ENCODE data around the gene WT1.
"Not testable (repeated sequence)": the region's sequence is repeated elsewhere in the genome, so short reads cannot be mapped to it uniquely, and the experiment has no call there.

Gene WT1

DNA sequence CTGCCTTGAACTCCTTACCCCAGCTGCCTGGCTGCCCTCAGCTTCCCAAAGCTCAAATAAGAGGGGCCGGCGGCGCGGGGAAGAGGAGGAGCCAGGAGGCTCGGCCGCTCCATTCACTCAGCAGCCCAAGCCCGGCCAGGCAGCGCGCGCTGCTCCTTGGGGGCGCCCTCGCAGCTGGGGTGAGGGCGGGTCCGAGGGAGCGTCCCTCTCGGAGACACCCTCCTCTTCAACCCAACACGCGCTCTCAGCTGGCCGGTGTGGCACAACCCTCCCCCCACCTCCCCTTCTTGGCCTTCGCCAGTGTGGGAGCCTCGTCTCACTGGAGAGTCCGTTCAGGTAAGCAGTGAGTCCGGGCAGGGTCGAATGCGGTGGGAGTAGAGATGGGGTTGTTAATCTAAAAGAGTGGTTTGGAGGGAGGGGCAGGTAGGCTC is at the start of gene WT1:
Gene WT1 (minus strand): TSS at position 29 of the 431 bp plus-strand sequence.
- no peak for DNase-seq

DNA sequence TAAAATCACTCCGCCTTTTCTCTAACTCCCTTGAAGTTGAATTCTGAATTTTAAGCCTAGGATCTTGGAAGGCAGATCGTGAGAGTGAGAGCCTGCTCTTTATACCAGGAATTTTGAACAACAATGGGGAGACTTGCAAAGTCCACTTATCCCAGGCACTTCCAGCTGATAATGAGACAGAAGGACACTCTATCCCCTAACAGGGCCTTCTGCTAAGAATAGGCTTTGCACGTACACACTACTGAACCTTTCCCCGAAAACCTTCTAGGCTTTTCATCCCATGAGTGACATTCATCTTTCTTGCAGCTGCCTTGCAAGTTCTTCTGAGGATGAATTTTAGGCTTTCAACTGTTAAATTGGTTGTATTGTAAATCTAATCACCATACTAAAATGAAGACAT is 44.0 kb upstream of the WT1 start:
- no peak for DNase-seq

DNA sequence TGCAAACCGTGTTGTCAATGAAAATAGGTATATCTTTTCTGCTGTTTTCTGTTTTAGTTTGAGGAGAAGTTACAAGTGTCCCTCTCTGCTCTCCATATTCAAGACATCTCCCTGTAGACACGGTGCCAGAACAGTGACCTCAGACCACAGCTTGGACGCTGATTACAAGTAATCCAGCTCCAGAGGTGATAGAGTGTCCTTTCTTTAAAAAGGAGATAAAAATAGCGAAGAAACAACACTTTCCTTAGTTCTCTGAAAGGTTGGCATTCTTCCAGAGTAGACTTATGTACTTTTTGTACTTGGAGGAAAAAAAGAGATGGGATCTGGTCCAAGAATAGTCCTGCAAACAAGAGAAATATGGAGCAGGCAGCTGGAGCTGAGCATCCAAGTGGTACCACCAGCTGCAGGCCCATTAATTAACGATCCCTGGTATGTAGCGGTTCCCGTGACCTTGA is 43.0 kb upstream of the WT1 start:
- no peak for DNase-seq

DNA sequence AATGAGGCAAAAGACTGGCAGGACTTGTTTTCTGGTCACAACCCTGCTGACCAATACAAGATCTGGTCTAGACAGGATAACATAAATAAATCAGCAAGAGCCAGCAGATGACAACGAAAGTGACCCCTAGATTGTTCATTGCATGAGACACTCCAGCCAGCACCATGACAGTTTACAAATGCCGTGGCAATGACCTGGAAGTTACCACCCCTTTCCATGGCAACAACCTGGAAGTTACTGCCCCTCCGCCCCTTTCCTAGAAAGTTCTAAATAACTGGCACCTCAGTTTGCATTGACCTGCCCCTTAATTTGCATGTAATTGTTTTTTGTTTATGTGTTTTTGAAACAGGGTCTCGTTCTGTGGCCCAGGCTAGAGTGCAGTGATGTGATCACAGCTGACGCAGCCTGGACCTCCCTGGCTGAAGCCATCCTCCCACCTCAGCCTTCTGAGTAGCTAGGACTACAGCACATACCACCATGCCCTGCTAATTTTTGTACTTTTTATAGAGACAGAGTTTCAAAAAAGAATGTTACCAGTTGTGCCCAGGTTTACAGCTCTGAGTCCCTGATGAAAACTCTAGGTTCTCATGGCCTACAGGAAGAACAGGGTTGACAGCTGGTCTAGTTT is 38.1 kb upstream of the WT1 start:
- DNase-seq = no peak

DNA sequence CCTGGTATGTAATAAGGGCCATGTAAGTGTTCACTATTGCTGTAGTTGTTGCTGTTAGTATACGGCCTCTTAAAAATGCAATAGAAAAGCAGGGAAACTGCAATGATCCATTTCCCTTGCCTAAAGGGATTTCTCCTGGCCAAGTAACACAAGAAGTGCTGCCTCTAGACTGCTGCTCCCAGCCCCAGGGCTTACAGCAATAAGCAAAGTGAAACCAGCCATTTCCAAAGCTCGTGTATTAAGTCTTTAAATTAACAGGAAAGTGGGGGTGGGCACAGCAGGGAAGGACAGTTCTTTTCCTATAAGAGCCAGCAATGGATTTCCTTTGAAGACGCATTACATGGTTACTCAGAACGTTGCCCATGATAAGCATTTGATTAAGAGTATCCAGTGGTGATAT is 36.9 kb upstream of the WT1 start:
- no peak for DNase-seq

DNA sequence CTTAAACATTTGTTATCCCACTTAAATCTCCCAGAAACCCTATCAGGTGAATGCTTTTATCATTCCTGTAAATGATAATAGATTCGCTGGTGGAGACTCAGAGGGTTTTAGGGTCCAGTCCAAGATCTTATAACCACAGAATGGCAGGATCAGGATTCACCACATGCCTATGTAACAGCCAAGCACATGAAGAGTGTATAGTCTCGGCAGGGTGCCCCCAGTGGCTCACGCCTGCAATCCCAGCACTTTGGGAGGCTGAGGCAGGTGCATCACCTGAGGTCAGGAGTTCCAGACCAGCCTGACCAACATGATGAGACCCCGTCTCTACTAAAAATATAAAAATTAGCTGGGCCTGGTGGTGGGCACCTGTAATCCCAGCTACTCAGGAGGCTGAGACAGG is 36.2 kb upstream of the WT1 start:
- not testable (repeated sequence) for DNase-seq

DNA sequence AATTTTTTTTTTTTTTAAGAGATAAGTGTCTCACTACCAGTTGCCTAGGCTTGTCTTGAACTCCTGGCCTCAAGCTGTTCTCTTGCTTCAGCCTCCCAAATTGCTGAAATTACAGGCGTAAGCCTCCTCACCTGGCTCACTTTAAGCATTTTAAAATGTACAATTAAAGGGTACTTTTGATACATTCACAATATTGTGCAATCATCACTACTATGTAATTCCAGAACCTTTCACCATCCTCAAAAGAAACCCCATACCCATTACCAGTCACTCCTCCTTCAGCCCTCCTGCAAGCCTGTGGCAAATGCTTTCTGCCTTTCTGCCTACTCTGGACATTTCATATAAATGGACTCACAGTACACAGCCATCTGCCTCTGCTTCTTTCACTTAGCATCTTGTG is 34.5 kb upstream of the WT1 start:
- no peak for DNase-seq

DNA sequence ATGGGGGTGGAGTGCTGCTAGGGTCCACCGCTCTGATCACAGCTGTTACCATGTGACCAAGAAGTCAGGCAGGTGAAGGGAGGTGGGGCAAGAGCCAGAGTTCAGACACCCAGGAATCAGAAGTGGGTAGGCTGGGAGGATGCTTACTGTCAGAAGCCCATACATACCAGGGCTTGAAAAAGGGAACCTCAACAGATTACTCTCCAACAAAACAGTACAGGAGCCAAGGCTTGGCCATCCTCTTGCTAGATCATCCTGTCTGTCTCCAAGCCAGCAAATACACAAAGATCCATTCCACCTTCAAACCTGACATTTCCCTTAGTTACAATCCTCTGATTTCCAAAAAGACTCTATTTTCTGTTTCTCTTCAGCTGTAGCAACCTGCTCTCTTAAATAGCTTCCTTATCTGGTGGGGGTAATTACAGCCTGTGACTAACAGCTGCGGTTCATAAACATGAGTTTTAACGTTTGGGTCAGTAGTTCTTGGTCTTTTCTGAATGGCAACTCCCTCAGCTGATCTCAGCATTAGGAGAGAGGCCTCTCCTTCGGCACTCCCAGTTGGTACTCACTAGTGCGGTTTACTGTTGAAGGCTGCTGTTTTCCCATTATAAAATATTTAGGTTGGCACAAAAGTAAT is 31.1 kb upstream of the WT1 start:
- DNase-seq = no peak

DNA sequence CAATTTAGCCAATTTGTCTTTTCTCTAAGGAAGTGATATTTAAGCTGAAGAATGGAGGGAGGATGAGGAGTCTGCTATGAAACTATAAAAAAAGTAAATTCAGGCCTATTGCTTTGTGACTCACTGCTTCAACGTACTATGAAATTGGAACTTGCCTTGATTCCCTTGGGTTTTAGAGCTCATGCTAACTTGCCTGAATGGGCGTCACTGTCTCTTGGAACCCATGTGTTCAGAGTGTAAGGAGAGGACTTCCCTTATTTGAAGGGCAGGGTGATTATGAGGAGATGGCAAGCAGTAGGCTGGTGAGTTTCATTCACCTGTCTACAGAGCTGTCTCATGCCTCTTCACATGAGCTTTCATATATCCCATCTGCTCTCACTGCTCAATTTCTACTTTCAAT is 28.7 kb upstream of the WT1 start:
- no peak for DNase-seq

DNA sequence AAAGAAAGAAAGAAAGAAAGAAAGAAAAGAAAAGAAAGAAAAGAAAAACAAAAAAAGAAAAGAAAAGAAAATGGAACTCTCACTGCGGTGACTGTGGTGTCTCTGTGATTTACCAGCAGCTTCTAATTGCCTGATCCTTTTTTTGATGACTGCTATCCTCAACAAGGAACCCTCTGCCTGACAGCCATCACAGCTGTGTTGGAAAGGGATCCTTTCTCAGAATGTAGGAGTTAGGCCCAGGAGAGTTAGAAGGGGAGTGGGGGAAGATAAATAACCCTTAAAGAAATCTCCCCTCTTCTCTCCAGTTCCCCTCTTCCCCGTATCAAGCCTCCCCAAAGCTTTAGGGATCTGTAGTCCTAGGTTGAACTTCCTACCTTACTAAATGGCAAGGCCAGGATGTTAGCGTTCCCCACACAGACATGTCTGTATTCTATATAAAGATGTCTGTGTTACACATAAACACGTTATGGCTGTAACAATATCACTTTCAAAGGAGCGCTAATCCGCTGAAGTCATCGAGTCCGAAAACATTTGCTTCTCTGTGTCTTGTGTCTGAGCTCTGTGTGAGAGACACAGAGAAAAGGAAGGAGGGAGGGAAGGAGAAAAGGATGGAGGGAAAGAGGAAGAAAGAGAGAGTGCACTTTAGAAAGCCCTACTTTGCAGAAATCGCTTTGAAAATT is 26.8 kb upstream of the WT1 start:
- no peak for DNase-seq

DNA sequence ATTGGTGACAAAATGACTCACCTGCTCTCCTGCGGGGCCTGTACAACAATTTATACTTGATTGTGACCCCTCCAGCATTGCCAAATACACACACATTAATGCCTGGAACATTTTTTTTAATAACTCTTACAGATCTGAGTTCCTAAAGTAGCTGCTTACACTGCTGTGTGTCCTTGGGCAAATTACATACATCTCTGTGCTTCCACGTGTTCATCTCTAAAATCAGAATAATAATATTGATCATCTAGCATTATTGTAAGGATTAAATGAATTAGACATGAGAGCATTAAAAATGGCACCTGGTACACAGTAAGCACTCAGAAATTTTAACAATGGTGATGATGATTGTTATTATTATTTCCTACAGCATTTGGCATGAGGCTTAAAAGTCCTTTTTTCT is 21.5 kb upstream of the WT1 start:
- DNase-seq = no peak

DNA sequence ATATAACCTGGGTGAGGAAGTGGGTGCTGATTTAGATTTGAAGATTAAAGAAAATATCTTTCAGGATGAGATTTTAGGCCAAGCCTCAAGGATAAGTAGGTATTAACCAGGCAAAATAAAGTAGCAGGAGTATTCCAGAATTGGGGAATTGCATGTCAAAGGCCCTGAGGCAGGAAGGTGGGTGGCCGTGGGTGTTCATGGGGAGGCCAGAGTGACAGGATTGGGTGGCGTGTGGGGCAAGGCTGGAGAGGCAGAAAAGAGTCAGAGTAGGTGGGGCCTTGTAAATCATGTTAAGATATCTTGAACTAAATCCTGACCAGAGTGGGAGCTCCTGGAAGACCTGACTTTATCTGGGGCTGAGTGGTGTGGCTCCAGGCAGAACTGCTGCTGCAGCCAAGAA is 19.7 kb upstream of the WT1 start:
- DNase-seq = no peak

DNA sequence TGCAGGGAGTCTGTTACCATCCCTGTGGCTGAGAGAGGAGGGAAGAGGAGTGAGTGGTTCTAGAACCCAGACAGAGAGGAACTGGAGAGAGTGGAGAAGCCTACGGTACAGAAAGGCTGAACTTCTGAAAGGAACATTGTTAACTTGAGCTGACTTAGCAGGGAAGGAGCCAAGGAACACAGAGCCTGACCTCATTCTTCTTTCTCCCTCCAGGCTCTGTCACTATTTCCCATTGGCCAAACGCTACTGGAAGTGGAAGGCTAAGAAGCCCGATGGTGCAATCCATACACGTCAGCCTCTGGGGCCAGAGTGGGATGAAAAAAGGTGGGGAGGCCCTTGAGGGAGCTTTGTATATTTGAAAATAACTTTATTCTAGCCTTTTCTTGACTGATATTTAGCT is 16.5 kb upstream of the WT1 start:
- no peak for DNase-seq

DNA sequence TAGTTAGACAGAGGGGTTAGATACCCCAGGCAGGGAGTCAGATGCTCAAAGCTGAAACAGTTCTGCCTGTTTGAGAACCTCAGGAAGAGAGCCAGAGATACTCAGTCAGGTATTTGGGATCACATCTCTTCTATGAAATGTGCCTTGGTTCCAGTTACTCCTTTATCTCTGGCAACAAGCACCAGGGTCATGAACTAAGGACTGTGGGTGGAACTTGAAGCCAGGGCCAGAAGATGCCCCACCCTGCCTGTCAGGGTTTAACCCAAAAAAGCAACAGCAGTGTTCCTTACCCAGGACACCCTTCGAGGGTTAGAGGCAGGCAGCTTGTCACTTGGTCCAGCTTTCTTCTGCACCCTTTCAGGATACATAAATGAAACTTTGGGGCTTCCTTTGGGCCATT is 15.0 kb upstream of the WT1 start:
- DNase-seq = no peak

DNA sequence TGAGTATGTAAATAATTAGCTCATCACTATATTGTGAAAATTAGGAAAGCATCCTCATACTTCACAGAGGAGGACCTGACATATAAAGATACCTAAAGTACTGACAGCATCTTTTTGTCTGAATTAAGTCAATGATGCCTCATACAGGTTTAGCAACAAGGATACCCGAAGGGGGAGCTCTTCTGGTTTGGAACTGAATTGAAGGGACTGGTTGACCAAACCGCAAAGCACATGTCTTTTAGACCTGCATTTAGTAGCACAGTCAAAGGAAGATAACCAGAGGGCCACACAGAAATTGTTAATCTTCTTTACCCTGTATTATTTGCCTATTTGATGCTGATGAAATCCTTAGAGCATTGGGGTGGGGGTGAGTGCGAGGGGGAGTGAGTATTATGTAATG is 12.9 kb upstream of the WT1 start:
- no peak for DNase-seq

DNA sequence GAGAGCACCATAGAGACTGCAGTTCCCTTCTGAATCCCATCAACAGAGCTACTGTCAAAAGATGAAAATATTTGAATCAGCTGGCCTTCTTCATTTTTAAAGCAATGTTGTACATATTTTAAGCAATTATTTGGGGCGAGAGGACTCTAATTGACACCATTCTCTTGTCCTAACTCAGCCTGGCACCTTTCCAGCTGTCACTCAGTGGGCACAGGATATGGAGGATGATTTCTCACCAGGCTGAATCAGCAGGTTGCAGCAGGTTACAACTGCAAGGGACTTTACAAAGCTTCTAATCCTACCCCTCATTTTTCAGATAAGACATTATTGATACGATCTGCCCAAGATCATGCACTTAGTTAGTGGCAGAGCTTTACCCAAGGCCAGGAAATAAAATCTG is 11.9 kb upstream of the WT1 start:
- no peak for DNase-seq

DNA sequence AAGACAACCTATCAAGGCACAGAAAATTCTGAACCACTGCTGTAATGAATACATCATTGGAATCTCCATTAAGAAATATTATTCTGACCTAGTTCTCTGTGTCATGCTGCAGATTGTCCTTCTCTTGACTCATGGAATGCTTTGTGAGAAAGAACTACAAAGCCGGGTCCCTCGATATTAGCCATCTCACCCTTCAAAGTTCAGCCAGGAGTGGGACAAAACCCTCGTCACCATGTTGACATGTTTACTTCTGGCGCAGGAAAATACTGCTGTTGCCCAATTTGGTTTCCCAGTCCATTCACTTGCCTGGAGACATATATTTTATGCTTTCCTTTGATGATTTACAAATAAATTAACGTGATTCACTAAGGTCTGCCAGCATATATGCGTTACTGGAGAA is 10.9 kb upstream of the WT1 start:
- DNase-seq = no peak

DNA sequence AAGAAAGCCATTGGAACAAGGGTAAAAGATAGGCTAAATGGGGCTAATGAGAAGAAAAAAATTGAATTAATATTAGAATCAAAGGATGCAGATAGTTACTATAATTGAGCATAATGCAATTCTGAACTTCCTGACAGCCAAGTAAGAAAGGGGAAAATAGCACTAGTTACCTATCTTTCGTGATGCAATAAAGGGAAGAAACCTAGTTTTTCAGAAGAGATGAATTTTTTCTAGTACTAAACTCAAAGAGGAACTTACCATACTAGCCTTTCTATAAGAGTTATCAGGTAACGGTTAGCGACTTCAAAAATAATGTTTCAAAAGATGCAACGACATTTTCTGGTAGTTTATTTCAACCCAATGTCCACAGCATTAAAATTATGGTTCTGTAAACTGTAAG is 8.8 kb upstream of the WT1 start:
- no peak for DNase-seq

DNA sequence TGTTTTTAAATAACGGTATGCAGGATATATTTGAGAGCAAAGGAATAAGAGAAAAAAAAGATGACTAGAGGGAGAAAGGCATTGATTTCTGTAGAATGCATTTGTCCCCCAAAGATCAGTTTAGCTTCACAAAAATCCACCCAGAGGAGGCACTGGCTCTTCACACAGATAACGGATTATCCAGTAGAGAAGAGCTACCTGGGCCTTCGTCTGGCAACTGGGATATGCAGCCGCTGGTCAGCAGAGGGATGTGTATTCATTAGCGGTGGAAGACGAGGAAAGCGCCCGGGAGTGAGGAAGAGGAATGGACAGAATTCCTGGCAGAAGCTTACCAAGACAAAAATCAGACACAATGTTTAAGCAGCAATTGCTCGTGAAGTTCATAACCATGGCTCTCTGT is 5.6 kb upstream of the WT1 start:
- no peak for DNase-seq

DNA sequence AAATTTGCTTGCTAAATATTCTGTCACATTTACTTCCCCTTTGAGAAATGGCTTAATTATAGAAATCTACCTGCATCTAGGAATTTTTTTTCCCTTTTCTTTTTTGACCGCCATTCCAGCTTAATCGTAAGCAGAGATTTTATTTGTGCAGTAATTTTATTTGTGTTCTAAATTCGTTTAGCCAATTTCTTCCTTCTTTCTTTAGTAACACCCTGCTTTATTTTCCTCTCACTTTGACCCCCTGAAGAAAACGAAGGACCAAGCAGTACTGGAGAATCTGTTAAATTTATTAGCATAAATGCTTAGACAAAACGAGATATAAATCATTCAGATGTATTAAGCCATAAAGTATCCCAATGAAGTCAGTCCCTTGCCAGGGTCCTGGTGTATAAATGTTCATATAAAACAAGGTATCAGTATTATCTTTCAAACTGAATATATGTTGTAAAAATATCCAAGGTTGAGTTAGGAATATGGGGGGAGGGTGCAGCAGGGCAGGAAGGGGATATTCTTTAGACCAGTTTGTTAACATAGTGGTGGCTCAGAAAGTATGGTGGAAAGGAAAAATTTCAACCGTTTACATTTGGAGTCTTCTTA is 5.1 kb upstream of the WT1 start:
- DNase-seq = no peak

DNA sequence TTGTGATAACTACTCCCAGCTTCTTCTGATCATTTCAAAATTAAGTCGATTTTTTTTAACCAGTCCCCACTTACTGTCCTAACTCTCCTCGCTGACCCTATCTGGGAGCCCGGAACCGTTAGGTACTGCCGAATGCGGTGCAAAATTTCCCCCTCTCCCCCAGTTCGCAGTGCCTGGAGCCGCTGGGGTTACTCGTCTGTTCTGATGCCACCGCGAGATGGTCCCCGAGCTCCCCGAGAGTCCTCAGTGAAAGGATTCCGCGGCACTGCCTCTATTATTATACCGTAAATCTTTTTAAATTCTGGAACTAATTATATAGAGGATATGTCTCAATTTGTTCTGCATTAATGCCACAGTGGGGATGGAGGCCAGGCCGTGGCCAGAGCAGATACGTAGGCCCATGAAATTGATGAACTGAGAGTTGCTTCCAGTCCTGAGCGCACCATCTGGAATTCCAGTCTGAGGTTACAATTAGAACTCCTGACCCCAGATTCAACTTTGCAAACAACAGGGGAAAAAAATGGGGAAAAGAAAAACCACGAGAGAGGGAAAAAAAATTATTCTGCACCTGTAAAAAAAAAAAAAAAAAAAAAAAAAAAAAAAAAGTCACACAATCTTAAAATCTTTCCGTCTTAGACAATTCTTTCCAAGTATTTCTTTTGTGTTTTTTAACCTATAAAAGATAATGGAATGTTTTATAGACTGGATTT is 4.3 kb upstream of the WT1 start:
- DNase-seq = no peak

DNA sequence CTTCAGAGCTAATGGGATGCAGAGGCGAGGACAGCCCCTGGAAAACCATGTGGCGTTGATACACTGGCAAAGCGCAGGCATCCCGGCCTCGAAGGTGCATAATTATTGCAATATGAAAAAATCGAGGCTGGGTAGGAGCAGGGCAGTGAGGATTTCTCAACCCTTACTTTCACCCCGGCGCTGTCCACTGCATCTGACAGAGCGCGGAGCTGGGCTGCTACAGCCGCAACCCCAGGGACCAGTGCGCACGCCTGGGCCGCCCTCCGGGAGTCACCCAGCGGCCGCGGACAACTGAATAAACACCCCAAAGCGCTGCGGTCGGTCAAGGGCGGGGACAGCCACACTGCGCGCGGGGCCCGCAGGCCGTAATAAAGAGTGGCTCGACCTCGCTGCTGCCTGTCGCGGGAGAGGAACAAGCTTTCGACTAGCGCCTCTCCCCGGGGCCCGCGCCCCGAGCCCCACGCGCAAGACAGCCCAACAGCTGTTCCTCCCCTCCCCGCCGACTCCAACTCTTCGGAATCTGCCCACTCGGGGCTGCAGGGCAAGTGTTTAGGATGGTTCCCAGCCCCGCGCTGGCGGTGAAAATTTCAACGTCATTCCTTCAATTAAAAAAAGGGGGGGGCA is 3.6 kb upstream of the WT1 start:
- DNase-seq = no peak

DNA sequence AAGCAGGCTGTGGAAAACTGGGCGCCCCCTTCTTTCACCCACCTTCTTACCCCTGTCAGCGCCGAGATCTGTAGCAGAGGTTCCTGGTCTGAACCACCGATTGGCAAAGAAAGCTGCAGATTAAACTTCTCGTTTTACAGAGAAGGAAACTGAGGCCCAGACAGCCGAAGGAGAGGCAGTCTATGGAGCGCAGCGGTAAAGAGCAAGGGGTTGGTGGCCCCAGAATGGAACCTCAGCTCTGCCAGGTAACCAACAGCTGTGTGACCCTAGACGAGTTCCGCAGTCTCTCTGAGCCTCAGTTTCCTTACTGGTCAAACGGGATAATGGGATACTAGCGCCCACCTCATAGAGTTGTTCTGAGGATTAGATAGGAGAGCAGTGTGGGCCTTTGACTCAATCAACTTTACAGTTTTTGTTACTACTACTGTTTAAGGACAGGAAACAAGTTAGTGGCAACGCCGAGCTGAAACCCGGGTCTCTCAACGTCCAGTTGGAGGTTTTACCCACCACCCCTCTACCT is 3.1 kb upstream of the WT1 start:
- DNase-seq = no peak

Data from CD4-positive, alpha-beta T cell treated with Interleukin-21 for 1 hour (primary cell).